ENCODE data around the gene NELL2. TPM values are rescaled to one million over a fixed set of nuclear protein-coding genes. Genes with fewer than 3 reads are reported as not detected.
"Not testable (repeated sequence)": the region's sequence is repeated elsewhere in the genome, so short reads cannot be mapped to it uniquely, and the experiment has no call there.

NELL2 gene
- total RNA-seq, 2 experiments from 2014 or later: 99.7 to 106 TPM

DNA sequence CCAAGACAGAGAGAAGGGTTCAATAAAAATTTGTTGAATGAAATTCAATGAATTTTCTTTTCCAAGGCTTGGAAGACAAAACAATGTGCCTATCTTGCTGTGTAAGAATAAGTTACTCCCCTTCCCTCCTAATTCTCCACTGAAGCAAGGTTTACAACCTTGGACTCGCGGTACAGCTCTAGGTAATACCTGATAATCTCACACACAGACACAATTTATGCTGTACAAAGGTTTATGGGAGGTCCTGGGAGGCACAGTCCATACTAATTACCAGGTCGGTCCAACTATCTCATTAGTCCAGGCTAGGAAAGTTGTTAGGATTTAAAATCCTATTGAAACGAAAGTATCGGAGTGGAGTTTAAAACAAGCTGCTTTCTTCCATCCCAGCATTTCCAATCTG lies 42.6 kb downstream of the NELL2 start:
- Mint-ChIP-seq H3K4me1 (ENCODE audit: low read depth) (peaks cover 93% of the 10 kb centered on the region), H3K9me3 (no peaks in the 10 kb centered on the region), H3K27me3 (no peaks in the 10 kb centered on the region), H3K27ac (peak overlapping the region; percentile 80), H3K4me3 (peak overlapping the region; percentile 21), H3K36me3 (ENCODE audit: low read depth) (peaks cover 20% of the 10 kb centered on the region)
- POLR2A ChIA-PET: no interaction called here
- TF ChIP-seq, protein P1, sequence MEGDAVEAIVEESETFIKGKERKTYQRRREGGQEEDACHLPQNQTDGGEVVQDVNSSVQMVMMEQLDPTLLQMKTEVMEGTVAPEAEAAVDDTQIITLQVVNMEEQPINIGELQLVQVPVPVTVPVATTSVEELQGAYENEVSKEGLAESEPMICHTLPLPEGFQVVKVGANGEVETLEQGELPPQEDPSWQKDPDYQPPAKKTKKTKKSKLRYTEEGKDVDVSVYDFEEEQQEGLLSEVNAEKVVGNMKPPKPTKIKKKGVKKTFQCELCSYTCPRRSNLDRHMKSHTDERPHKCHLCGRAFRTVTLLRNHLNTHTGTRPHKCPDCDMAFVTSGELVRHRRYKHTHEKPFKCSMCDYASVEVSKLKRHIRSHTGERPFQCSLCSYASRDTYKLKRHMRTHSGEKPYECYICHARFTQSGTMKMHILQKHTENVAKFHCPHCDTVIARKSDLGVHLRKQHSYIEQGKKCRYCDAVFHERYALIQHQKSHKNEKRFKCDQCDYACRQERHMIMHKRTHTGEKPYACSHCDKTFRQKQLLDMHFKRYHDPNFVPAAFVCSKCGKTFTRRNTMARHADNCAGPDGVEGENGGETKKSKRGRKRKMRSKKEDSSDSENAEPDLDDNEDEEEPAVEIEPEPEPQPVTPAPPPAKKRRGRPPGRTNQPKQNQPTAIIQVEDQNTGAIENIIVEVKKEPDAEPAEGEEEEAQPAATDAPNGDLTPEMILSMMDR (IDR thresholded peaks at IDR 0.05): no peak
- ATAC-seq: no peak
- no peak for DNase-seq
- CTCF ChIA-PET: interaction anchor here (0.8 to 1.7 kb wide), 2 partner anchors 23 to 42 kb away, joined by 3 to 5 read pairs; no protein-coding TSS in a partner anchor
- intact Hi-C loops (cut with micrococcal nuclease): no loop called here

DNA sequence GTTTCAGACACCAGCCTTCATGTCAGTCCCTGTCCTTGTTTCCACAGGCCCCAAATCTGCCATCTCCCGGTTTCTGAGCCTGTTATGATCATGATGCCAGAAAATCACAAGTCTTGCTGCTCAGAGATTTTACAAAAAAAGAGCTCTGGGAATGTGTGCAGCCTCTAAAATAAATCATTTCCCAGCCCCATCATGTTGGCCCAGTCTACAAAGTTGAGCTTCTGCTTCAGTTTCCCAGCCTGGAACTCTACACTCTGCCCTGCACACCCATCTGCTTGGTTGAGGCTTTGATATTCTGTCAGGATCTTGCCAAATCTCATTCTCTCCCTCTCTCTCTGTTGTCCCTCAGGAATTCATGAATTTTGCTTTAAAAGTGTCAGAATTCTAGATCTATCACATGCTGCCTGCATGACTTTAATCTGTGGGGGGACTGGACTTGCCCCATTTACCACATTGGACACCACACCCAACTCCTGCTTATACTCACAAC lies 45.5 kb downstream of the NELL2 start:
- H3K4me1 Mint-ChIP-seq (ENCODE audit: low read depth): peaks cover 82% of the 10 kb centered on the region
- H3K36me3 Mint-ChIP-seq (ENCODE audit: low read depth): peaks cover 22% of the 10 kb centered on the region

DNA sequence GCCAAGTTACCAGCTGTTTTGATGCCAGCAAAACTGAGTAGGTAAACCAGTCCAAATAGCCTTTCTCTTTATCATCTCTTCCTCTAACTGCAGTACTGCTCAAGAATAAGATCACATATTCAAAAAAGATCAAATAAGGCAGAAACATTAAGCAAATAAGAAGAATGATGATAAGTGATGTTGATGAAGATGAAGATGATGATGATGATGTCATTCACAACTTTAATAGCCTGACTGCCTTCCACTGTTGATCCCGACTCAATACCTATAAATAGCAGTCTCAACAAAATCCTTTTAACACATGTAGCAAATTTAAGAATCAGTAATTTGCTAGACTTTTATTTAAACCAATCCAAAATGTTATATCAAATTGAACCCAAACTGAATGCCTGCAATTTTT lies 47.1 kb downstream of the NELL2 start:
- H3K9me3 Mint-ChIP-seq: peaks cover 2% of the 10 kb centered on the region
- H3K27ac Mint-ChIP-seq: peak overlapping the region; percentile 91
- peak overlapping the region; percentile 53 for H3K4me3 Mint-ChIP-seq
- ChIA-PET CTCF (interaction anchor here (0.6 to 3.0 kb wide), 5 partner anchors 13 to 94 kb away, joined by 3 to 14 read pairs (median 6); partner anchors contain the start of gene NELL2), POLR2A (interaction anchor here (4.1 kb wide), 1 partner anchor 12 kb away, joined by 37 read pairs; no protein-coding TSS in a partner anchor)
- no peaks in the 10 kb centered on the region for H3K27me3 Mint-ChIP-seq
- no peak for DNase-seq
- intact Hi-C loops (cut with micrococcal nuclease): no loop called here
- TF ChIP-seq, protein P1 (IDR thresholded peaks at IDR 0.05): no peak
- ATAC-seq: no peak
- H3K36me3 Mint-ChIP-seq (ENCODE audit: low read depth): peaks cover 32% of the 10 kb centered on the region
- H3K4me1 Mint-ChIP-seq (ENCODE audit: low read depth): peaks cover 74% of the 10 kb centered on the region

More for the DNA sequence above, 45.5 kb downstream of the NELL2 start:
- peak overlapping the region; percentile 80 for H3K27ac Mint-ChIP-seq
- TF ChIP-seq, protein P1 (IDR thresholded peaks at IDR 0.05): no peak
- ATAC-seq: no peak
- DNase-seq: no peak
- no peaks in the 10 kb centered on the region for H3K27me3 Mint-ChIP-seq
- no peaks in the 10 kb centered on the region for H3K9me3 Mint-ChIP-seq
- CTCF ChIA-PET: interaction anchor here (1.0 to 1.7 kb wide), 2 partner anchors 11 to 20 kb away, joined by 3 to 7 read pairs; no protein-coding TSS in a partner anchor
- POLR2A ChIA-PET: interaction anchor here (0.6 to 4.1 kb wide), 7 partner anchors 11 to 47 kb away, joined by 3 to 37 read pairs (median 4); partner anchors contain the start of gene NELL2
- intact Hi-C loops (cut with micrococcal nuclease): no loop called here
- H3K4me3 Mint-ChIP-seq: no peak overlapping the region

DNA sequence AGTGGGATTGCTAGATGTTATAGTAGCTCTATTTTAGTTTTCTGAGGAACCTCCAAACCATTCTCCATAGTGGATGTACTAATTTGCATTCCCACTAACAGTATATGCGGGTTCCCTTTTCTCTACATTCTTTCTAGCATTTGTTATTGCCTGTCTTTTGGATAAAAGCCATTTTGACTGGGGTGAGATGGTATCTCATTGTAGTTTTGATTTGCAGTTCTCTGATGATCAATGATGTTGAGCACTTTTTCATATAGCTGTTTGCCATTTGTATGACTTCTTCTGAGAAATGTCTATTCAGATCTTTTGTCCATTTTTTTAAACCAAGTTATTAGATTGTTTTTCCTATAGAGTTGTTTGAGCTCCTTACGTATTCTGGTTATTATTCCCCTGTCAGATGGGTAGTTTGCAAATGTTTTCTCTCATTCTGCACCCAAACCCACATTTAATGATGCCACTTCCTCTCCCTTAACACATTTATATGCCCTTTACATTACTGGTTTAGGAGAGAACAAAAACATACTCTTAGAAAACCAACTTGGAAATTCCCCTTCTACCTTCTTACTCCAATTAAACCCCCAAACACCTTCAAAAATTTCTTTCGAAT lies 48.2 kb downstream of the NELL2 start:
- DNase-seq (no peak), ATAC-seq (peak; percentile 85)
- H3K36me3 Mint-ChIP-seq (ENCODE audit: low read depth): peaks cover 38% of the 10 kb centered on the region

DNA sequence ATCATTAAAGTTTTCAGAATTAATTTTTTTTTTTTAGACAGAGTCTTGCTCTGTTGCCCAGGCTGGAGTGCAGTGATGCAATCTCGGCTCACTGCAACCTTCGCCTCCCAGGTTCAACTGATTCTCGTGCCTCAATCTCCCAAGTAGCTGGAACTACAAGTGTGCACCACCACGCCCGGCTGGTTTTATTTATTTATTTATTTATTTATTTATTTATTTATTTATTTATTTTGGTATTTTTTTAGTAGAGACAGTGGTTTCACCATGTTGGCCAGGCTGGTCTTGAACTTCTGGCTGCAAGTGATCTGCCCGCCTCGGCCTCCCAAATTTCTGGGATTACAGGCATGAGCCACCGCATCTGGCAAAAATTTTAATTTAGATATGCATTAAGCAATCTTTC lies 54.4 kb downstream of the NELL2 start:
- H3K27me3 Mint-ChIP-seq; ATAC-seq; H3K27ac Mint-ChIP-seq; H3K9me3 Mint-ChIP-seq; intact Hi-C loops (cut with micrococcal nuclease); DNase-seq; H3K4me3 Mint-ChIP-seq: not testable (repeated sequence)
- ChIA-PET CTCF (interaction anchor here (0.8 to 1.8 kb wide), 2 partner anchors 10 to 53 kb away, joined by 3 to 8 read pairs; no protein-coding TSS in a partner anchor), POLR2A (interaction anchor here (1.3 to 2.5 kb wide), 3 partner anchors 10 to 40 kb away, joined by 3 to 8 read pairs (median 3); no protein-coding TSS in a partner anchor)
- Mint-ChIP-seq H3K4me1 (ENCODE audit: low read depth) (peaks cover 66% of the 10 kb centered on the region), H3K36me3 (ENCODE audit: low read depth) (peaks cover 41% of the 10 kb centered on the region)

More for the DNA sequence above, 48.2 kb downstream of the NELL2 start:
- Mint-ChIP-seq H3K27ac (peak overlapping the region; percentile 91), H3K27me3 (no peaks in the 10 kb centered on the region), H3K4me3 (peak overlapping the region; percentile 71), H3K9me3 (peaks cover 2% of the 10 kb centered on the region), H3K4me1 (ENCODE audit: low read depth) (peaks cover 73% of the 10 kb centered on the region)
- POLR2A ChIA-PET: interaction anchor here (1.5 to 4.1 kb wide), 3 partner anchors 13 to 48 kb away, joined by 3 to 37 read pairs (median 8); partner anchors contain the start of gene NELL2
- CTCF ChIA-PET: interaction anchor here (0.9 to 3.0 kb wide), 7 partner anchors 16 to 48 kb away, joined by 3 to 14 read pairs (median 6); partner anchors contain the start of gene NELL2
- TF ChIP-seq, protein P1 (IDR thresholded peaks at IDR 0.05): no peak
- intact Hi-C loops (cut with micrococcal nuclease): no loop called here

Data from activated CD8-positive, alpha-beta T cell treated with anti-CD3 and anti-CD28 coated beads for 36 hours (primary cell).